ENCODE data around the gene SRP14. TPM values are rescaled to one million over a fixed set of nuclear protein-coding genes. Genes with fewer than 3 reads are reported as not detected.

The SRP14 gene
- 240 and 262 TPM in 2 replicates for total RNA-seq

GRCh38 chr15:40038638-40039543, at the start of gene SRP14:
SRP14 (minus strand) TSS chr15:40039181; CDS start chr15:40039116, 65 bp downstream.

Other genes starting within 250 kb of the SRP14 start
- gene GPR176, start 118.9 kb downstream of the SRP14 start, total RNA-seq = 54.9 and 87.5 TPM in 2 replicates
- 39.9 and 45.5 TPM in 2 replicates for gene EIF2AK4, start 105.1 kb downstream of the SRP14 start, total RNA-seq
- gene BMF, start 69.7 kb upstream of the SRP14 start, total RNA-seq = 2.1 and 10.6 TPM in 2 replicates
- 0.43 and 1.4 TPM in 2 replicates for gene BUB1B, start 121.9 kb upstream of the SRP14 start, total RNA-seq
- gene PAK6, start 199.9 kb upstream of the SRP14 start, total RNA-seq = 0.12 TPM in 1 of 2 replicates, not detected in the other
- not detected in 2 replicates for gene ANKRD63, start 243.9 kb upstream of the SRP14 start, total RNA-seq